GM21447 (cell line): ENCODE measurements around the gene ADAM15.

ENCODE experiments used
- ATAC-seq: cut with Tn5 transposase; IDR thresholded peaks from one replicate; pipeline ENCODE4 v1.9.1; 2021; ENCODE audit not compliant: unreplicated experiment

The ADAM15 gene

GRCh38 chr1:155083865-155084721 is 33.0 kb downstream of the ADAM15 start:
- ATAC-seq: peak; percentile 1

- peak; percentile 72 for ATAC-seq
Measured at GRCh38 chr1:155084722-155085503, 33.8 kb downstream of the ADAM15 start.

GRCh38 chr1:155085504-155086127 is 34.5 kb downstream of the ADAM15 start:
- no peak for ATAC-seq

- no peak for ATAC-seq
Measured at GRCh38 chr1:155086128-155086741, 35.1 kb downstream of the ADAM15 start.

GRCh38 chr1:155086856-155087535 is 35.9 kb downstream of the ADAM15 start:
- no peak for ATAC-seq

- no peak for ATAC-seq
Measured at GRCh38 chr1:155091071-155092051, 40.2 kb downstream of the ADAM15 start.

- no peak for ATAC-seq
Measured at GRCh38 chr1:155092131-155092530, 41.0 kb downstream of the ADAM15 start.

GRCh38 chr1:155092641-155093040 is 41.5 kb downstream of the ADAM15 start:
- no peak for ATAC-seq

GRCh38 chr1:155093911-155094621 is 43.0 kb downstream of the ADAM15 start:
- no peak for ATAC-seq

GRCh38 chr1:155094622-155094948 is 43.5 kb downstream of the ADAM15 start:
- no peak for ATAC-seq

GRCh38 chr1:155099331-155099730 is 48.2 kb downstream of the ADAM15 start:
- ATAC-seq: no peak

GRCh38 chr1:155103325-155103724 is 52.2 kb downstream of the ADAM15 start:
- ATAC-seq: no peak

- ATAC-seq: no peak
Measured at GRCh38 chr1:155104605-155105534, 53.8 kb downstream of the ADAM15 start.

GRCh38 chr1:155105604-155106011 is 54.5 kb downstream of the ADAM15 start:
- no peak for ATAC-seq

GRCh38 chr1:155106862-155107261 is 55.7 kb downstream of the ADAM15 start:
- no peak for ATAC-seq

GRCh38 chr1:155107309-155108264 is 56.5 kb downstream of the ADAM15 start:
- no peak for ATAC-seq

GRCh38 chr1:155108296-155108695 is 57.2 kb downstream of the ADAM15 start:
- no peak for ATAC-seq
